AG04449 (cell line): ENCODE results near the gene SYT7.

ENCODE experiments used
- CTCF ChIA-PET: fragments of 350-600 bp; formaldehyde crosslinking; extraction: SDS; loops from one replicate; lab custom pipeline; 2021; ENCODE audit warnings: antibody characterized with exemption; lab: Yijun Ruan, JAX
- POLR2A ChIA-PET: fragments of 400-600, 350-600 bp; formaldehyde crosslinking; extraction: SDS; loops from one replicate; lab custom pipeline; 2020; ENCODE audit warnings: antibody characterized with exemption, inconsistent platforms; lab: Yijun Ruan, JAX
- DNase-seq: peaks from one replicate; pipeline ENCODE4 v3.0.0-alpha.2; 2010; ENCODE audit warnings: low read depth, low spot score
- H3K4me3 ChIP-seq: 2 replicates; pipeline ENCODE4 v1.5.1; 2011; ENCODE audit warnings: low read depth, mild to moderate bottlenecking, control low read depth, low read length
- TF ChIP-seq, protein P1 (sequence below): IDR thresholded peaks from one replicate; pipeline ENCODE4 v1.5.1; 2011; ENCODE audit warnings: mild to moderate bottlenecking, moderate library complexity, low read length, control low read depth, inconsistent platforms; ENCODE audit not compliant: insufficient read depth; ENCODE audit errors: missing control alignments

The SYT7 gene

DNA sequence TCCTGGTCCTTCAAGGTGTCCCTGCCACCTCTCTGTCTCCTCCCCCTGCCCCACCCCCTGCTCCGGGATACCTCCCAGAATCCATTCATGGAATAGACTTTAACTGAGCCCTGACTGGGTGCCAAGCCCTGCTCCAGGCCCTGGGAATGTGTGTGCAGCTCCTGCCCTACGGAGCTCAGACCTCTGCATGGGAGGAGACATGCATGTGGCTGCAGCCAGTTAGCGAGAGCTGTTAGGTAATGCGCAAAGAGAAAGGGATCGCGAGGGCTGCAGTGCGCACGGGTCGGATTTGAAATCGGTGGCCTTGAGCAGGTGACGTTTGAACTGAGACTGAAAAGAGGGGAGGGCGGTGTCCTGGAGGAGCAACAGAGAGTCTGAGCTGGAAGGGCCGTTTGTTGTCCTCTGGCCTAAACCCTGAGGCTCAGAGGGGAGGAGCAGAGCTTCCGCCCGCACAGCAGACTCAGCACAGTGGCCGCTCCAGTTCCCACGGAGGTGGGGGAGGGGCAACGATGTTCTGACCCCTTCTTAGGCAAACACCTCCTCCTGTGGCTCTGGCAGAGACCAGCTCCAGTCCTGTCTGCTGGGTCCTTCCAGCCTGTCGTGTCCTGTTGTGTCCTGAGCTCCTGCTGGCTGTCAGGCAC lies 92.1 kb downstream of the SYT7 start:
- ChIA-PET CTCF (interaction anchor here (0.6 to 7.5 kb wide), 13 partner anchors 11 to 244 kb away, joined by 3 to 82 read pairs (median 6); partner anchors contain the start of gene LRRC10B), POLR2A (interaction anchor here (0.6 kb wide), 1 partner anchor 13 kb away, joined by 4 read pairs; no protein-coding TSS in a partner anchor)
- no peak for DNase-seq
- H3K4me3 ChIP-seq, result no peak overlapping the region
- TF ChIP-seq, protein P1, sequence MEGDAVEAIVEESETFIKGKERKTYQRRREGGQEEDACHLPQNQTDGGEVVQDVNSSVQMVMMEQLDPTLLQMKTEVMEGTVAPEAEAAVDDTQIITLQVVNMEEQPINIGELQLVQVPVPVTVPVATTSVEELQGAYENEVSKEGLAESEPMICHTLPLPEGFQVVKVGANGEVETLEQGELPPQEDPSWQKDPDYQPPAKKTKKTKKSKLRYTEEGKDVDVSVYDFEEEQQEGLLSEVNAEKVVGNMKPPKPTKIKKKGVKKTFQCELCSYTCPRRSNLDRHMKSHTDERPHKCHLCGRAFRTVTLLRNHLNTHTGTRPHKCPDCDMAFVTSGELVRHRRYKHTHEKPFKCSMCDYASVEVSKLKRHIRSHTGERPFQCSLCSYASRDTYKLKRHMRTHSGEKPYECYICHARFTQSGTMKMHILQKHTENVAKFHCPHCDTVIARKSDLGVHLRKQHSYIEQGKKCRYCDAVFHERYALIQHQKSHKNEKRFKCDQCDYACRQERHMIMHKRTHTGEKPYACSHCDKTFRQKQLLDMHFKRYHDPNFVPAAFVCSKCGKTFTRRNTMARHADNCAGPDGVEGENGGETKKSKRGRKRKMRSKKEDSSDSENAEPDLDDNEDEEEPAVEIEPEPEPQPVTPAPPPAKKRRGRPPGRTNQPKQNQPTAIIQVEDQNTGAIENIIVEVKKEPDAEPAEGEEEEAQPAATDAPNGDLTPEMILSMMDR, result no peak

DNA sequence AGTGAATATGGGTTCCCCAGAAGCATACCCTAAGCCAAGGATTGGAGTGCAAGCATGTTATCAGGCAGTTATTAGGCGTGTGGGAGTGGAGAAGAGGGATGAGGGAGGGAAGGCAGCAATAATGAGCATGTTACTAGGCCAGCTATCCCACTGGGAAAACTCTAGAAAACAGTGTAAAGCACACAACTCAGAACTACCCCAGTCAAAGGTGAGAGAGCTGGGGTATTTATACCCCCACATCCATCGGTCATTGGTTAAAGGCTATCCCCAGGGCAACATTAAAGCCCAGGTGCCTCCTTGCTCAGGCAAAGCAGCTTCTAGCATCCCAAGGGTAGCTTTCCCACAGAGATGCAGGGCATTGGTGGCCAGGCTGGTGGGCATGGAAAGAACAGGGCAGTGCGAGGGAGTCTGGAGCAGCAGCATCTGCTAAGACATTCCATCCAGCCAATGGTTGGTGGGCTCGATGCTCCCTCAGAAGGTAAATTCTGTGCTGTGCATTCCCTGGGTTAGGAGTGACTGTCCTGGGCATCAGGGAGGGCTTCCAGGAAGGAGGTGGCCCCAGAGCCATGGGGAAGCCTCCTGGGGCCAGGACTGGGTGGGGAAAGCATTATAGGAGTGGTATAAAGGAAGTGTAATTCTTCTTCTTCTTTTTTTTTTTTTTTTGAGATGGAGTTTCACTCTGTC lies 93.4 kb downstream of the SYT7 start:
- ChIA-PET POLR2A (no interaction called here), CTCF (interaction anchor here (0.8 to 7.5 kb wide), 7 partner anchors 10 to 140 kb away, joined by 3 to 82 read pairs (median 9); a partner anchor contains a TSS)
- H3K4me3 ChIP-seq, result no peak overlapping the region
- DNase-seq, result no peak
- TF ChIP-seq, protein P1, result no peak

DNA sequence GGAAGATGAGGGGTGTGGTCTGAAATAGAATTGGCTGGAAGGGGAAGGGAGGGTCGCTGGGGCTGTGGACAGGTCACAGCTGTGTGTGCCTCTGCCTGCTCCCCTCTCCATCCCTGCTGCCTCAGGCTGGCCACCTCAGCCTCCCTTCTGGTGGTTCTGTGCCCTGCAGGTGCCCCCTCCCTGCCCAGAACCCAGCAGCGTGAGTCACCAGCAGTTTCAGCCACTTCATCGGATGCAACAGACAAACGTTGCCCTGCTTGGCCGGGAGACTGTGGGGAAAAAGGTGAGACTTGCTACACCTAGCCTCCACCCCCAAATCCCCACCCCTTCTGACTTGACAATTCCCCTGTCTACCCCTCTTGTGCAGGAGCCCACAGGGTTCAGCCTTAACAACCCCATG lies 94.1 kb downstream of the SYT7 start:
- TF ChIP-seq, protein P1, result no peak
- no peak overlapping the region for H3K4me3 ChIP-seq
- POLR2A ChIA-PET, result no interaction called here
- DNase-seq, result no peak
- CTCF ChIA-PET, result interaction anchor here (0.8 to 7.5 kb wide), 6 partner anchors 9 to 141 kb away, joined by 3 to 82 read pairs (median 12); a partner anchor contains a TSS

DNA sequence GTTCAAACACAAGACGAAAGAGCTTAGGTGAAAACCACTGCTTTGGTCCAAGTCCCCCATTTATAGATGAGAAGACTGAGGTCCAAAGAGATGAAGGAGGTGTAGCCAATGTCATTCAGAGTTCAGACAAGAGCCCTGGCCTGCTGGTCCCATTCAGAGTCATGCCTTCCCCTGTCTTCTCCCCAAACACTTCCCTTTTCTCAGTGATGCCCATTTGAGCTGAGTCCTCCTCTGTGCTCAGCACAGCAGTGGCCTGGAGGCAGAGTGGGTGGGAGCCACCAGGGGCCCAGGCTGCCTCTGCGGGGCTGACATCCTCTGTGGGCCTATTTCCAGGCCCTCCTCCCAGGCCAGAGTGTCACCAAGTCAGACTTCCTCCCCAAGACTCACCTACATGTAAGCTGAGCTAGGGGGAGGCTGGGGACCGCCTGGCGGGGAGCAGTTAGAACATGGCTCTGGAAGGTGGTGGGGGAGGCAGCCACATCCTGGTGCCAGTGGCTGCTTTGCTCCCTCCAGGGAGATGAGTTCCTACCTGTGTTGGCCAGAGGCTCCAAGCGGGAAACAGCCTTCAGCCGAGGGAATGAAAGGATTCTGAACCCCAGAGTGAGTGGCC lies 94.8 kb downstream of the SYT7 start:
- ChIA-PET CTCF (interaction anchor here (0.6 to 7.5 kb wide), 3 partner anchors 8 to 142 kb away, joined by 3 to 82 read pairs (median 55); a partner anchor contains a TSS), POLR2A (no interaction called here)
- DNase-seq, result no peak
- H3K4me3 ChIP-seq, result no peak overlapping the region
- TF ChIP-seq, protein P1, result no peak

DNA sequence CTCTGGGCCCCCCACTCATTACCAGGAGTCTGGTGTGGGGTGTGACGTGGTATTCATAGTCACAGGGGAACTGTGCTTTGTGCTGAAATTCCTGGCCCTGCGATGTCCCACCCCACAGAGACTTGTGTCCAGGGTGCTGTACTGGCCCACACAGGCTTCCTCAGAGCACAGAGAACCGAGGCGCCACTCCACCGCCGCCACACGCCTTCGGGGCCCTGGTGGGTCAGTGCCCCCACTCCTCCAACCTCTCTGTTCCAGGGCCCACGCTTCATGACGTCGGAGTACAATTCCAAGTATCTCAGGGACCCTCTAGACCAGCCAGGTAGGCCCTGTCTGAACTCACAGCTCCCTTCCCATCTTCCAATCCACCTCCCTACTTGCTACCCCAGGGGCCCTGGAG lies 95.8 kb downstream of the SYT7 start:
- ChIA-PET POLR2A (no interaction called here), CTCF (interaction anchor here (0.9 to 7.5 kb wide), 3 partner anchors 7 to 154 kb away, joined by 3 to 82 read pairs (median 4); a partner anchor contains a TSS)
- no peak for DNase-seq
- no peak overlapping the region for H3K4me3 ChIP-seq
- TF ChIP-seq, protein P1, result no peak
